ENCODE data around the gene CCBE1.

DNA sequence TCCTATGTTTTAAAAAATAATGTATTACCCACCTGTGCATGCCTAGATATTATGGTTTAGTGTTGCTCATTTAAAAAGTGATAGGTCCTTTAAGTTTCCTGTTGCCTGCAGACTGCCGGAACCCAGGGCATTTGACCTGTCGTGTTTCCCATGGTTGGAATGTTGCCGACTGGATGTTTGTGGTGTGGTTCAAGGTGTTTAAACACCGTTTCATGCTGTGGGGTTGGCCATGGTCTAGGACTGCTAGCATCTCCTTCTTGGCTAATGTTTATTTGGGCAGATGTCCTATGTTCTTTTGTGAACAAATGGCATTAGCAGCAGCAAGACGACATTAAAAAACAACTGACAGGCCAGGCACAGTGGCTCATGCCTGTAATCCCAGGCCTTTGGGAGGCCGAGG, 245.3 kb downstream of the CCBE1 start:
- TF ChIP-seq CTCF (IDR thresholded peaks at IDR 0.05) = no peak
- no peak for TF ChIP-seq USF2 (IDR thresholded peaks at IDR 0.05; ENCODE audit: borderline replicate concordance, low read depth, low read length)
- TF ChIP-seq RCOR1 (IDR thresholded peaks at IDR 0.05; ENCODE audit: low read length) = no peak
- no peak for TF ChIP-seq EZH2phosphoT487 (IDR thresholded peaks at IDR 0.05; ENCODE audit: borderline replicate concordance, low read depth)
- TF ChIP-seq EP300 (IDR thresholded peaks at IDR 0.05; ENCODE audit: borderline replicate concordance in 1 of 2, low read depth in 1 of 2, low read length in 1 of 2) = no peak
- no peak for TF ChIP-seq RAD21 (IDR thresholded peaks at IDR 0.05; ENCODE audit: low read length)
